HG02610 (cell line): Measurements from ENCODE around the gene LANCL3.
A peak's percentile ranks its signal among the peaks of the same experiment; 100 is the strongest.
"Not testable (repeated sequence)": the region's sequence is repeated elsewhere in the genome, so short reads cannot be mapped to it uniquely, and the experiment has no call there.

Source experiments
- ATAC-seq: cut with Tn5 transposase; IDR thresholded peaks from one replicate; pipeline ENCODE4 v1.9.1; 2021; ENCODE audit warnings: mild to moderate bottlenecking, moderate library complexity; ENCODE audit not compliant: unreplicated experiment

Gene LANCL3

GRCh38 chrX:37571426-37572107 is at the start of gene LANCL3:
Gene LANCL3 (plus strand): TSS chrX:37571661. CDS start chrX:37571871, 210 bp downstream.
- ATAC-seq, result peak; percentile 22

DNA sequence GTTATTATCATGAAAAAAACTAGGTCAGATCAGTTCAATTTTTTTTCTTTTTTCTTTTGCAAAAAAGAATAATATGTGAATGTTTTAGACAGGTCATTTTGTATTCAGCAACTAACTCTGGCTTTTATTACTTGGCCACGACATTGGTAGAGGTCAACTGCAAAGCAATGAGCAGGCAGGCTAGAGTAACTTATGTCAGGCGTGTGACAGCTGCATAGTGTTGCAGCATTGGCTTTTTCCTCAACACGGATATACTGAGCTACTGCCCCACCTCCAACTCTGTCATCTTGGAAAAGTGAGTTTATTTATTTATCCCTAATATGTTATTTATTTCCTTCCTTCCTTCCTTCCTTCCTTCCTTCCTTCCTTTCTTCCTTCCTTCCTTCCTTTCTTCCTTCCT is 47.8 kb upstream of the LANCL3 start:
- ATAC-seq, result not testable (repeated sequence)

DNA sequence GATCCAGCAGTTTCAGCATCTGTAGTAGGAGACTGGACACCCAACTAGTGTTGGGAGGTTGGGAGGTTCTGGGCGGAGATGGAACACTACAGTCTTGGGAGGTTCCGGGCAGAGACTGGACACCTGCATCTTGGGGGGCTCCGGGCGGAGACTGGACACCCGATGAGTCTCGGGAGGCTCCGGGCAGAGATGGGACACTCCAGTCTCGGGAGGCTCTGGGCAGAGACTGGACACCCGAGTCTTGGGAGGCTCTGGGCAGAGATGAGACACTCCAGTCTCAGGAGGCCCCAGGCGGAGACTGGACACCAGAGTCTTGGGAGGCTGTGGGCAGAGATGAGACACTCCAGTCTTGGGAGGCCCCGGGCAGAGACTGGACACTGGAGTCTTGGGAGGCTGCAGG is 29.5 kb upstream of the LANCL3 start:
- ATAC-seq, result no peak

- ATAC-seq, result no peak
Measured at GRCh38 chrX:37542791-37543190, 28.7 kb upstream of the LANCL3 start.

DNA sequence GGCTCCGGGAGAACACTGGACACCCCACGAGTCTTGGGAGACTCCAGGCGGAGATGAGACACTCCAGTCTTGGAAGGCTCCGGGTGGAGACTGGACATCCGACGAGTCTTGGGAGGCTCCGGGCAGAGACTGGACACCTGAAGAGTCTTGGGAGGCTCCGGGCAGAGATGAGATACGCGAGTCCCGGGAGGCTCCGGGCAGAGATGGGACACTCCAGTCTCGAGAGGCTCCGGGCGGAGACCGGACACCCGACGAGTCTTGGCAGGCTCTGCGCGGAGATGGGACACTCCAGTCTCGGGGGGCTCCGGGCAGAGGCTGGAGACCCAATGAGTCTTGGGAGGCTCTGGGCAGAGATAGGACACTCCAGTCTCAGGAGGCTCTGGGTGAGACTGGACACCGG is 28.1 kb upstream of the LANCL3 start:
- no peak for ATAC-seq

- not testable (repeated sequence) for ATAC-seq
Measured at GRCh38 chrX:37544531-37544930, 26.9 kb upstream of the LANCL3 start.

DNA sequence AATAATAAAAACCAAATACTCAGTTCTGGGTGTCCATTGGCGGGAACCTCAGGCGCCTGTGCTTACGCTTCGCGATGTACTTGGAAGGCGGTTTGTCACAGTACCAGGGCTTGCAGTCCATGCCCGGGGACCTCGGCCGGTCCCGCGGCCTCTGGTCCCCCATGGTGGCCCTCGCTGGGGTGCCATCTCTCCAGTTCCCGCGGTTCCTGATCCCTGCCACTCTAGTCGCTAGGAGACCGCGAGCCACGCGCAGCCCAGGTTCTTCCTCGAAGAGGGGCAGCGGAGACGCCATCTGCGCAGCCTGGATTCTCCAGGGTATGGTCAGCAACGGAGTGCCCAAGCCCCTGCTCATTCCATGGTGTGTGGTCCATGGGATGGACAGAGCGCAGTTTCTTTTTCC is 26.4 kb upstream of the LANCL3 start:
- no peak for ATAC-seq

DNA sequence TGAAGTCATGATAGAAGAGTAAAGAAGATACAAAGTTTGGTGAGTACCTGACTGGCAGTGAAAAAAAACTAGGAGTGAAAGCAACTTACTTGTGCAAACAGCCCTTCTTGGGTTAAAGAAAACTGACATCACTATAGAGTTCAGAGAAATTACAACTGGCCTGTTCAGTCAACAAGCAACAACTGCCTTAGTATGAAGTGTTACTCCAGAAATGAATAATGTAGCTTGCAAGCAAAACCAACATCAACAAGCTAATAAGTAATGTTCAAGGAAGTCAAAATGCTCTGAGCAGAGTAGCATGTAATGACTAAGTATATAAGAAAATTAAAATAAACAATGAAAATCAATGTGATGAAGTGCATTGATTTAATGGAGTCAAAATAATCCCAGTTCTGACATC is 21.8 kb upstream of the LANCL3 start:
- ATAC-seq, result not testable (repeated sequence)

GRCh38 chrX:37553476-37553875 is 18.0 kb upstream of the LANCL3 start:
- ATAC-seq, result no peak

DNA sequence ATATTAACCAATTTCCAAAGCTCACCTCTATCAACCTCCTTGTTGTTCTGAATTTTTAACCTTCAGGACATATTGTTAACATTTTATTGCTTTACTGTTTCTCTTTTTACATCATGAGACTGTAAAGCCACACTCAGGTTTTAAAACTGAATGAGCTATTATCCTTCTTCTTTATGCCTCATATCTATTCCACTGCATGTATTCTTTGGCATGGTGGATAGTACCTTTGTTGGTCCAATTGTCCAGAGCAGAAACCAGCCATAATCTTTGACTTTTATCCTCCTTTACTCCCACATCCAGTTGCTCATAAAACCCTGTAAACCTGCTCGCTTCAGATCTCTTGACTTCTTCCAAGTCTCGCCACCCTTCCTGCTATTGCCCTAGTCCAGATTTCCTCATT is 6.2 kb upstream of the LANCL3 start:
- not testable (repeated sequence) for ATAC-seq

DNA sequence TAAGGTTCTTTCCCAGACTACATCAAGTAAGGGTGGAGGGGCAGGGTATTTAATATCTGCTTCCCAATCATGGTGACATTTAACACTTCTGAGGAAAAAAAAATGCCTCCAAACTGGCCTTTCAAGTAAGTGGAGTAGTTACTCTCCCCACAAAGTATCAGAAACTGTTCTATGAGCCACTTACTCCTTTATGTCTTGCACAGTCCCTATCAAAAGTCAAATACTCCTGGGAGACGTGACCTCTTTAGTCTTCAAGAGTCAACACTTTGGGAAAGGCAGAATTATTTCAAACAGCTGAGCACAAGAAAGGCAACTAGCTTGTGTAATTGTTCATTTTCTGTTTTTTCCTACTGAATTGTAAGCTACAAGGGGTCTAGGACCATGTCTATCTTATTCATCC is 1.1 kb upstream of the LANCL3 start:
- not testable (repeated sequence) for ATAC-seq

GRCh38 chrX:37572108-37572587 is 687 bp downstream of the LANCL3 start:
- ATAC-seq, result peak; percentile 61

DNA sequence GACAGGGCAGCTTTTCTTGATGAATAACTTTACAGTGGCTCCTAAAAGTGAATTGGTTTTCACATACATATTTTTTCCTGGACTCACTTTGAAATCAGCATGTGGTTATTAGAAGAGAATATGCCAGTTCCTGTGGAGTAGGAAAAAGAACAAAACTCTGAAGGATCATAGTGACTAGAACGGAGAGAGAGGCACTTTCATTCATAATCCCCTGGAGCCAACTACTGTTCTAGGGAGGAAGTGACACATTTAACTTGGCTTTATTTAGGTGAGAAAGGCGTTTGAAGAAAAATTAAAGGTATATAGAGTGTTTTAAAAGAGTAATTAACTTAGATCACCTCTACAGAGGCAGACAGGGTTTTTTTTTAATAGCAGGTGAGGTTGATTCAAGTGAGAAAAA is 1.7 kb downstream of the LANCL3 start:
- ATAC-seq, result not testable (repeated sequence)

DNA sequence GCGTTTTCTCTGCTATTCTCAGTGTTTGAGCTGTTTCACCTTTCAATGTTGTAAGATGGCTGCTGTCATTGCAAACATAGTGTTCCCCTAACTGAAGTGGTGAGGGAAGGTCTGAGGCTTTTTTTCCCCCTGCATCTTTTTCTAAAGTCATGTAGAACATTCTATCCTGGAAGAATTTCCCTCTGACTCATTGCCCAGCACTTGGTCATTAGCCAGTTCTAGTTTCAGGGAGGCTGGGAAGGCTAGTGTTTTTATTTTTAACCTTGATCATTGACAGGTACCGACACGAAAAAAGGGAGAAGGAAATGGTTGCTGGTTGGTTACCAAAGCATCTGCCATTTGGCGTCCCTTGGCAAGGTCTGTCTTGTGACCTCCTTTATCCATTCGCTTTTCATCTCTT is 6.6 kb downstream of the LANCL3 start:
- no peak for ATAC-seq

DNA sequence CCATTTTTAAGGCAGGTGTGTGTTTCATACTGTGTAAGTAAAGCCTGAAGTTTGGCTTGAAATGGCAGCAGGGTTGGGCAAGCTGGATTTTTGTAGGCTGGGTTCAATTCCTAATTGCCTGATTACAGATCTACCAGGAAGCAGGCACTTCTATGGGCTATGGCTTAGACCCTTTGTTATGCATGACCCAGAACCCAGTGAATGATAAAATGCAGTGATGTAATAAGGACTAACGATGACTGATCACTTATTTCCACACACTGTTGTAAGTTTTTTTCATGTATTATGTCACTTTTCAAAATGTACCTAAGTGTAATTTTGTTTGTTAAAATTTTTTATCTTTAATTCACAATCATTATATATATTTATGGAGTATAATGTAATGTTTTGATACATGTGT is 8.6 kb downstream of the LANCL3 start:
- no peak for ATAC-seq

GRCh38 chrX:37587337-37587736 is 15.9 kb downstream of the LANCL3 start:
- not testable (repeated sequence) for ATAC-seq

DNA sequence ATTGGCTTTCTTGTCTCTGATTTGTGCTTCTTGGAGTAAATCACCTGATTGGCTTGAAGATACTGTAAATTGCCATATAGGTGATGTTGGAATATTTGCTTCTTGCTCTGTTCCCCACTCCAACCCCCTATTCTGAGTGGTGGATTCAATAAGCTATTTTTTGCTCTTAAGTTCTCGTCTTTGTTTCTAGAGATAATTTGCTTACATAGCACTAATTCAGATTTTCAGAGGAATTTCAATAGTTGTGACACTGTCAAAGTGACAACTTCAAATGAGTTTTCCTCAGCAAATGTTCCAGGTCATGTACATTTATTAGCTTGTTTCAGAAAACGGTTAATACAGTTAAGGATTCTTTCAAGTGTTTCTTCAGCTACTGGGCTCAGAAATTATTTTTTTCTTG is 18.6 kb downstream of the LANCL3 start:
- ATAC-seq, result no peak

DNA sequence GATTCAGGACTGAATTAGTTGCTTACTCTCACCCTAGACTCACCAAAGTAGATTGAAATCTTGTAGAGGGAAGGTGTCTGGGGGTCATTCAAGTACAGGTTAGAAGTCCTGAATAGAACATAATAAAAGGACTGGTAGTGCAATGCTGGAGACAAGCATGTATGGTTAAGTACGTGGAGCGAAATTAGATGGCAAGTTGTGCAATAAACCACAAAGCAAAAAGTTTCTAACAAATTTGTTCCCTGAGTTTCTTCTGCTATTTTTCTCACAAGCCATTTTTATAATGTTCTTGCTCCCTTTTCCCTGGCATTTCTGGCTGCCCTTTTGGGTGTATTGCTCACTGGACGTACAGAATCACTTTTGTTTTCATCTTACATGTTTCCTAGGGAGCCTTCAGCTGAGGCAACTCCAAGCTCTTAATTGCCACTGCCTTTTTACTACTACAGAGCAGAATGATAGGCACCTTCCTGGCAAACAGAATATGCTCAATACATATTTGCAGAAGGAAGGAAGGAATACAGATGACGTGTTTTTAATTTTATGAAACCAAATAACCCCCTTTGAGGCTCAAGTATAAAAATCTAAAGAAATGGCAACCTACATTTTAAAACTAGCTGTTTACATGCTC is 23.4 kb downstream of the LANCL3 start:
- no peak for ATAC-seq

DNA sequence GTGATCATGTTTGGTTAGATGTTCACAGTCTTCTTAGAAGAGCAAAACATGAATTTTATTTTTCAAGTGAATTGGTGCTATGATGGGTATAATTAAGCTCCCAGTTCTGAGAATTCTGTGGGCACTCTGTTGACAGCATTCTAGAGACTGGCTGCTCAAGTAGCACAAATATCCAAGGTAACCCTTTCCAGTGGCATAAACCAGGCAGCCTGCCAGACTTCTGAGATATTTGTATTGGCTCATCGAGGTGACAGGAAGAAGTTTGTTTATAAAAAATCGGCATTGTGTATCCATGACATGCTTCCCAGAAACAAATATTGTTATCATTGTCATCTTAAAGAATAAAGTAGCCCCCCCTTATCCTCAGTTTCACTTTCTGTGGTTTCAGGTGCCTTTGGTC is 28.3 kb downstream of the LANCL3 start:
- no peak for ATAC-seq

- ATAC-seq, result no peak
Measured at GRCh38 chrX:37603938-37604409, 32.5 kb downstream of the LANCL3 start.

DNA sequence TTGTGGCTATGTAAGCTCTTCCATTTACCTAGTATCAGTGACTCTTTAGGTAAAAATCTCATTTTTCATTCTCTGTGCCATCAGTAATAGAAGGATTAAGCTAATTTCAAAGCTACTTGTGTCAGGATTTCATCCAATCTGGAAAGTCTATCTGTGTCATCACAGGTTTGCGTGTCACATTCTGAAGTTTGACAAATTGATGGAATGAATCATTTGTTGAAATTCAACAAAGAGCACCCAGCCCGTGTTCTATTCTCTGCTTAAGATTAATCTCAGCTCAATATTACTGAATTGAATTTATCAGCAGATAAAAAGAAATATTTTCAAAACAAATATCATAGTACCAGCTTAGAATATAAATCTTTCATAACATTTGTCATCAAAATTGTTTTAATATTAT is 35.8 kb downstream of the LANCL3 start:
- no peak for ATAC-seq

DNA sequence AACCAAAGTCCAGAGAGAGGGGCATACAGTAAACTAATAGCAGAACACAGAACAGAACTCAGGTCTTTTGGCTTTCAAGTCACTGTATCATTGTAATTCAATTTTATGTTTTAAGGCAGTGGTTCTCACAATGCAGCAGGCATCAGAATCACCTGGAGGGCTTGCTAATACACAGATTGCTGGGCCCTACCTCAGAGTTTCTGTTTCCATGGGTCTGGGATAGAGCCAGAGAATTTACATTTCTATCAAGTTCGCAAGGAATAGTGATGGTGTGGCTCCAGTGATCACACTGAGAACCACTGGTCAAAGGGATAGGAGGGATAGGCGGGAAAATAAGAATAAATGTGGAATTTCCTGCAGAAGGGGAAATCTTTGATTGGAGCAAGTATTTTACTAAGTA is 36.7 kb downstream of the LANCL3 start:
- ATAC-seq, result no peak
